Aortic smooth muscle cell (primary cell): ENCODE results near the gene GBP3. TPM values are rescaled to one million over a fixed set of nuclear protein-coding genes. Genes with fewer than 3 reads are reported as not detected.

Experiments used
- total RNA-seq: library from RNA; depleted of rRNA; stranded (reverse); fragments of >200 nt; gene quantifications from 2 replicates; pipeline ENCODE4 v1.2.3, GENCODE V29; 2014

Gene GBP3, protein sequence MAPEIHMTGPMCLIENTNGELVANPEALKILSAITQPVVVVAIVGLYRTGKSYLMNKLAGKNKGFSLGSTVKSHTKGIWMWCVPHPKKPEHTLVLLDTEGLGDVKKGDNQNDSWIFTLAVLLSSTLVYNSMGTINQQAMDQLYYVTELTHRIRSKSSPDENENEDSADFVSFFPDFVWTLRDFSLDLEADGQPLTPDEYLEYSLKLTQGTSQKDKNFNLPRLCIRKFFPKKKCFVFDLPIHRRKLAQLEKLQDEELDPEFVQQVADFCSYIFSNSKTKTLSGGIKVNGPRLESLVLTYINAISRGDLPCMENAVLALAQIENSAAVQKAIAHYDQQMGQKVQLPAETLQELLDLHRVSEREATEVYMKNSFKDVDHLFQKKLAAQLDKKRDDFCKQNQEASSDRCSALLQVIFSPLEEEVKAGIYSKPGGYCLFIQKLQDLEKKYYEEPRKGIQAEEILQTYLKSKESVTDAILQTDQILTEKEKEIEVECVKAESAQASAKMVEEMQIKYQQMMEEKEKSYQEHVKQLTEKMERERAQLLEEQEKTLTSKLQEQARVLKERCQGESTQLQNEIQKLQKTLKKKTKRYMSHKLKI
- total RNA-seq = 9.0 and 76.3 TPM in 2 replicates

DNA sequence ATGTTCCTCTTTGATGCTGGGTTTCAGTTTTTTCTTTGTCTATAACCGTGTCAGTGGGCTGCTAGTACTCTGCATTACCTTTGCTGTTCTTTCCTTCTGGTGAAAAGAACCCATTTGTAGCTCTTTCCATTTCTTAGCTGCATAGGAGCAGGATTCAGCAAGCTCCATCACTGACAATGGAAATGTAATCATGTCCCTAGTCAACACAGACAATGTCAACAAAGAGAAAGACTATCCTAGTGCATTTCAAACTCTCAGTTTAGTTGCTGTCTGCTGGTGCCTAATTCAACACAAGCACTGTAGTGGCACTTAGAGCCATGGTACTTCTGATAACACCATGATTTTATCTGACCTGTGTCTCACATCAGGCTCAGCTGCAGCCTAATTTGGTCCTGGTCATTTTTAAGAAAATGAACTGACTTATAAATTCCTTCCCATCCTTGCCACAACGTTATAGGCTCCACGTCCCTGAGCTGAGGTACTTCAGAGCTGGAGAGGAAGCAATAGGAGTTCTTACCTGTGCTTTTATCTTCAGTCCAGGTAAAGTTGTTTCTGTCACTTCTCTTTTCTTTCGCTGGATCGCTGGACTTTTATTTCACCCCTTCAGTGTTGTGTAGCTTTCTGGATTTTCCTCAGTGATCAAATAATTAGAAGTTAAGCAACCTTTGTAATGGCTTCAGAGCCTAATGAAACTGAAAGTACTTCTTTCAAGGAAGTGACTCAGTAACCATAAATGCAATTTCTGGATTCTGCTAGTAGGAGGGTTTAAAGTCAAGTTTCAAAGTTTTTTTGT lies at the start of gene GBP3:
TSS of gene GBP3 (minus strand) at position 700 of the 793 bp plus-strand sequence. CDS start 2,145 bp downstream, outside the sequence.

GRCh38 chr1:89065079-89065868 lies 42.6 kb upstream of the GBP3 start, which contains the start of gene GBP1:
Gene GBP1 (minus strand): TSS chr1:89065208. CDS start chr1:89063234, 1,974 bp downstream.

Other genes with a start within 250 kb of the GBP3 start
- 44.8 and 48.0 TPM in 2 replicates for gene GTF2B, start 131.3 kb downstream of the GBP3 start, total RNA-seq
- 25.1 and 42.8 TPM in 2 replicates for gene KYAT3, start 30.2 kb downstream of the GBP3 start, total RNA-seq
- 9.6 and 14.6 TPM in 2 replicates for gene RBMXL1, start 30.2 kb downstream of the GBP3 start, total RNA-seq
- gene GBP1, start 42.3 kb upstream of the GBP3 start, total RNA-seq = 11.6 and 12.4 TPM in 2 replicates
- 53.6 and 81.5 TPM in 2 replicates for gene GBP2, start 103.2 kb upstream of the GBP3 start, total RNA-seq
- not detected in 2 replicates for gene GBP7, start 153.1 kb upstream of the GBP3 start, total RNA-seq
- gene GBP4, start 176.1 kb upstream of the GBP3 start, total RNA-seq = 0.31 and 0.53 TPM in 2 replicates
- gene GBP5, start 250.0 kb upstream of the GBP3 start, total RNA-seq = under 0.01 TPM in 2 replicates